MCF 10A (cell line): ENCODE data around the gene SVOP. TPM values are rescaled to one million over a fixed set of nuclear protein-coding genes. Genes with fewer than 3 reads are reported as not detected.
"Not testable (repeated sequence)": the region's sequence is repeated elsewhere in the genome, so short reads cannot be mapped to it uniquely, and the experiment has no call there.

Source experiments
- BruUV-seq: library from RNA; stranded (reverse); fragments of 400-500 nt; replicated peaks from 2 replicates; lab custom pipeline; 2021; lab: Mats Ljungman, UMichigan
- CTCF ChIA-PET: fragments of 300-600 bp; sonication (Branson Sonifier 250); formaldehyde crosslinking; extraction: SDS; loops from one replicate; lab custom pipeline; 2021; ENCODE audit warnings: antibody characterized with exemption, inconsistent platforms; lab: Yijun Ruan, JAX
- POLR2A ChIA-PET: fragments of 300-600, 350-650 bp; sonication (Branson Sonifier 250); formaldehyde crosslinking; extraction: SDS; loops from one replicate; lab custom pipeline; 2020; ENCODE audit warnings: antibody characterized with exemption, inconsistent platforms; lab: Yijun Ruan, JAX
- DNase-seq: peaks from one replicate; pipeline ENCODE4 v3.0.0-alpha.2; 2018; ENCODE audit not compliant: unreplicated experiment
- H3K27ac Mint-ChIP-seq: one replicate; pipeline ENCODE4 v1.8.0; 2022; ENCODE audit warnings: mild to moderate bottlenecking, low read depth, mixed read lengths; ENCODE audit not compliant: unreplicated experiment
- H3K27me3 Mint-ChIP-seq: one replicate; pipeline ENCODE4 v1.8.0; 2022; ENCODE audit warnings: mixed read lengths; ENCODE audit not compliant: insufficient read depth, unreplicated experiment
- H3K36me3 Mint-ChIP-seq: one replicate; pipeline ENCODE4 v1.8.0; 2022; ENCODE audit warnings: mild to moderate bottlenecking, moderate library complexity, mixed read lengths; ENCODE audit not compliant: insufficient read depth, unreplicated experiment
- H3K4me1 Mint-ChIP-seq: one replicate; pipeline ENCODE4 v1.8.0; 2022; ENCODE audit warnings: mixed read lengths; ENCODE audit not compliant: insufficient read depth, unreplicated experiment
- H3K4me3 Mint-ChIP-seq: one replicate; pipeline ENCODE4 v1.8.0; 2022; ENCODE audit warnings: mild to moderate bottlenecking, moderate library complexity, mixed read lengths; ENCODE audit not compliant: unreplicated experiment
- H3K9me3 Mint-ChIP-seq: one replicate; pipeline ENCODE4 v1.8.0; 2022; ENCODE audit warnings: mixed read lengths; ENCODE audit not compliant: unreplicated experiment
- CTCF ChIP-seq: fragments of 200-600 bp; IDR thresholded peaks from one replicate; pipeline ENCODE4 v1.8.0; 2022; ENCODE audit warnings: antibody characterized with exemption, mild to moderate bottlenecking; ENCODE audit not compliant: unreplicated experiment
- intact Hi-C: fragments of 100-400 bp; cut with micrococcal nuclease; formaldehyde crosslinking; loops from 2 replicates; pipeline ENCODE4 v1.14.1; 2022
- total RNA-seq: library from RNA; stranded (reverse); gene quantifications from 2 replicates; pipeline ENCODE4 v1.2.3, GENCODE V29; 2022

SVOP gene
- total RNA-seq, 1 experiment from 2014 or later, result not detected

DNA sequence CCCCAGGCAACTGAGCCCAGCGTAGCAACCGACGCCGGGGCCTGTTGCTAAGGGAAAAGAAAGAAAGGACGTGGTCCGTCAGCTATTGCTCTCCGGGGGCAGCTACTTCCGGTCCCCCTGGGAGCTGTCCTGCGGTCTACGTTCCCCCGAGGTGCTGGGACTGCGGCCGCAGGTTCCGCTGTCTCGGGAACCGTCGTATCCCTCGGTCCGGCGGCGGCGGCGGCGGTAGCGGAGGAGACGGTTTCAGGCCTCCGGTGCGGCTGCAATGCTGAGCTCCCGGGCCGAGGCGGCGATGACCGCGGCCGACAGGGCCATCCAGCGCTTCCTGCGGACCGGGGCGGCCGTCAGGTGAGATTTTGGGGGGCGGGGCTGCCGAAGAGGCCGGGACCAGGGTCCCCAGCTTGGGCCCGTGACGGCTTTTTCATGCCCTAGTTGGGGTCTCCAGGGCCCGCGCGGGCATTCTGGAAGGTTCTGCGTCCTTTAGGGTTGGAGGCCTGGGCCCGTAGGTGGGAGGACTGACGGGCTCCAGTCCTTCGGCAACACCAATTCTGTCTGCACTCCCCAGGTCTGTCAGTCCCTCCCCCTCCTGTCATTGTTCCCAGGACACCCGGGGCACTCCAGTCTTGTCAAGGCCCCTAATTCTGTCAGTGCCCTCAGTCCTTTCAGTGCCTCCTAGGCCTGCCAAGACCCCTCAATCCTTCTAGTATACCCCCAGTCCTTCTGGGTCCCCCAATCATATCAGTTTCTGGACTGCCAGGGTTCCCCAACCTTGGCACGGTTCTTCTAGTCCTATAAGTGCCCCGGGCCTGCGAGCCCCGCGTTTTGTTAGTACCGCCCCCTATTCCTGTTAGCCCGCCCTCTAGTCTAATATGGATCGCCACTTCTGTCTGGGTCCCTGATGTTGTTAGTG is 31.8 kb upstream of the SVOP start, which contains the start of gene USP30:
TSS of gene USP30 (plus strand) at position 163 of the 910 bp plus-strand sequence. CDS start at position 266, 103 bp downstream.
- Mint-ChIP-seq H3K9me3 (no peaks in the 10 kb centered on the region), H3K27ac (peak within 1 kb of the TSS; percentile 90), H3K4me1 (peaks cover 6% of the 10 kb centered on the region), H3K27me3 (no peaks in the 10 kb centered on the region), H3K36me3 (peaks cover 14% of the 10 kb centered on the region), H3K4me3 (peak within 1 kb of the TSS; percentile 86)
- no TSS peak for BruUV-seq
- intact Hi-C loops, result no loop called here
- CTCF ChIA-PET, result no interaction called here
- POLR2A ChIA-PET, result interaction anchor here (0.5 to 1.7 kb wide), 8 partner anchors 9 to 492 kb away, joined by 3 to 9 read pairs (median 6); partner anchors contain the start of genes SART3, SSH1 and UNG
- peak; percentile 76 for DNase-seq
- no peak for TF ChIP-seq CTCF

- H3K9me3 Mint-ChIP-seq, result no peaks in the 10 kb centered on the region
- ChIA-PET POLR2A (interaction anchor here (0.6 to 1.7 kb wide), 7 partner anchors 9 to 491 kb away, joined by 3 to 9 read pairs (median 7); partner anchors contain the start of genes SART3, SSH1 and UNG), CTCF (interaction anchor here (0.6 kb wide), 1 partner anchor 516 kb away, joined by 3 read pairs; no protein-coding TSS in a partner anchor)
- H3K27ac Mint-ChIP-seq, result peak overlapping the region; percentile 90
- H3K27me3 Mint-ChIP-seq, result no peaks in the 10 kb centered on the region
- peaks cover 6% of the 10 kb centered on the region for H3K4me1 Mint-ChIP-seq
- peaks cover 12% of the 10 kb centered on the region for H3K36me3 Mint-ChIP-seq
- TF ChIP-seq CTCF, result no peak
- DNase-seq, result no peak
- intact Hi-C loops, result no loop called here
- TSS peak; percentile 89 for BruUV-seq
- peak overlapping the region; percentile 86 for H3K4me3 Mint-ChIP-seq
These were observed 31.2 kb upstream of the SVOP start for GRCh38 chr12:109052097-109052413.

GRCh38 chr12:109049794-109050193 is 28.9 kb upstream of the SVOP start:
- intact Hi-C loops, H3K4me1 Mint-ChIP-seq, H3K27me3 Mint-ChIP-seq, H3K4me3 Mint-ChIP-seq, H3K36me3 Mint-ChIP-seq, DNase-seq, BruUV-seq, H3K9me3 Mint-ChIP-seq, H3K27ac Mint-ChIP-seq: not testable (repeated sequence)
- CTCF ChIA-PET, result interaction anchor here (0.6 kb wide), 1 partner anchor 264 kb away, joined by 3 read pairs; no protein-coding TSS in a partner anchor
- POLR2A ChIA-PET, result interaction anchor here (0.6 kb wide), 1 partner anchor 479 kb away, joined by 3 read pairs; no protein-coding TSS in a partner anchor

- H3K27ac Mint-ChIP-seq, intact Hi-C loops, H3K4me3 Mint-ChIP-seq, H3K4me1 Mint-ChIP-seq, BruUV-seq, CTCF ChIA-PET, DNase-seq, H3K9me3 Mint-ChIP-seq, H3K36me3 Mint-ChIP-seq: not testable (repeated sequence)
- peaks cover 10% of the 10 kb centered on the region for H3K27me3 Mint-ChIP-seq
- POLR2A ChIA-PET, result interaction anchor here (0.6 kb wide), 1 partner anchor 858 kb away, joined by 3 read pairs; no protein-coding TSS in a partner anchor
These were observed 27.8 kb upstream of the SVOP start for GRCh38 chr12:109048706-109049105.
